ENCODE data around the gene SMURF1.

Gene SMURF1

GRCh38 chr7:98993024-98993897, 150.6 kb downstream of the SMURF1 start:
- no peak for DNase-seq (ENCODE audit: low read depth in 3 of 3, low spot score in 1 of 3)

GRCh38 chr7:98992076-98992475, 151.8 kb downstream of the SMURF1 start:
- no peak for DNase-seq (ENCODE audit: low read depth in 3 of 3, low spot score in 1 of 3)

- DNase-seq (ENCODE audit: low read depth in 3 of 3, low spot score in 1 of 3), result no peak
Measured at GRCh38 chr7:98991141-98991540, 152.8 kb downstream of the SMURF1 start.

GRCh38 chr7:98990356-98990755, 153.6 kb downstream of the SMURF1 start:
- DNase-seq (ENCODE audit: low read depth in 3 of 3, low spot score in 1 of 3), result no peak

- no peak for DNase-seq (ENCODE audit: low read depth in 3 of 3, low spot score in 1 of 3)
Measured at GRCh38 chr7:98988641-98989040, 155.3 kb downstream of the SMURF1 start.

GRCh38 chr7:98985945-98986344, 158.0 kb downstream of the SMURF1 start:
- DNase-seq (ENCODE audit: low read depth in 3 of 3, low spot score in 1 of 3), result no peak

- DNase-seq (ENCODE audit: low read depth in 3 of 3, low spot score in 1 of 3), result no peak
Measured at GRCh38 chr7:98985406-98985805, 158.5 kb downstream of the SMURF1 start.

- DNase-seq (ENCODE audit: low read depth in 3 of 3, low spot score in 1 of 3), result no peak
Measured at GRCh38 chr7:98984126-98984525, 159.8 kb downstream of the SMURF1 start.

GRCh38 chr7:98982686-98983085, 161.2 kb downstream of the SMURF1 start:
- no peak for DNase-seq (ENCODE audit: low read depth in 3 of 3, low spot score in 1 of 3)

- DNase-seq (ENCODE audit: low read depth in 3 of 3, low spot score in 1 of 3), result no peak
Measured at GRCh38 chr7:98981701-98982100, 162.2 kb downstream of the SMURF1 start.

GRCh38 chr7:98978672-98979071, 165.2 kb downstream of the SMURF1 start:
- DNase-seq (ENCODE audit: low read depth in 3 of 3, low spot score in 1 of 3), result no peak
